GM12891 (cell line): ENCODE data around the gene RSBN1L.

ENCODE experiments used
- POLR2A ChIP-seq: IDR thresholded peaks from 2 replicates; pipeline ENCODE4 v1.6.1; 2011; ENCODE audit warnings: low read depth, low read length, control low read depth
- POLR2AphosphoS5 ChIP-seq: IDR thresholded peaks from 2 replicates; pipeline ENCODE4 v1.6.1; 2011; ENCODE audit warnings: low read depth, low read length, control low read depth

DNA sequence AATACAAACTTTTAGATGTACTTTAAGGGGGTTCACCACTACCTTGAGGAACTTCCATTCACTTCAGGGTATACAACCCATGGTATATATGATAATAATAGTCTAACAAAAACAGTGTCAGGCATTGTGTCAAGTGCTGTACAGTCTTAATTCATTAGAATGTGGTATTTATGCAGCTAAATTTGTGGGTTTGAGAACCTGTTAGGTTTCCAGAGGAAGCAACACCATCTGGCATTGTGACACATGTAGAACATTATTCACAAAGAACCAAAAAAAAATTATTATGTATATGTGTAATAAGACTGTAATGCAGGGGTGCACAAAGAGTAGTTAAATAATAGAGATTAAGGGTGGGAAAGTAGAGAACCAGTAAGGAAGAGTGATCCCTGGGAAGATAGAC, 75.6 kb downstream of the RSBN1L start:
- no peak for TF ChIP-seq POLR2A
- TF ChIP-seq POLR2AphosphoS5: no peak
